Sigmoid colon (tissue), 4 donors: Measurements from ENCODE around the gene SEC11A.

Source experiments
- CTCF ChIP-seq, 4 experiments: fragments of 450-650 bp in 3 of 4; fragments of 200-600 bp in 1 of 4; IDR thresholded peaks; one replicate each; pipeline ENCODE4 v1.5.1; 2016 to 2019; ENCODE audit warnings: antibody characterized with exemption in 4 of 4, mild to moderate bottlenecking in 3 of 4, moderate library complexity in 2 of 4
- EP300 ChIP-seq, 4 donors: sonication (generic); formaldehyde crosslinking; IDR thresholded peaks; one replicate each; pipeline ENCODE4 v1.6.1; 2017; ENCODE audit warnings: antibody characterized with exemption in 4 of 4
- POLR2A ChIP-seq, 2 donors: fragments of 450-650 bp; IDR thresholded peaks; one replicate each; pipeline ENCODE4 v1.6.1; 2016; ENCODE audit warnings: antibody characterized with exemption in 2 of 2, mild to moderate bottlenecking in 2 of 2, moderate library complexity in 2 of 2
- POLR2AphosphoS5 ChIP-seq, 4 donors: sonication (generic); formaldehyde crosslinking; IDR thresholded peaks; one replicate each; pipeline ENCODE4 v1.6.1; 2017; ENCODE audit warnings: antibody characterized with exemption in 4 of 4

GRCh38 chr15:84649706-84650105, 66.2 kb downstream of the SEC11A start:
- TF ChIP-seq CTCF (IDR thresholded peaks at IDR 0.05) (no peak), EP300 (IDR thresholded peaks at IDR 0.05) (no peak), POLR2A (IDR thresholded peaks at IDR 0.05) (no peak), POLR2AphosphoS5 (IDR thresholded peaks at IDR 0.05) (no peak)
